GM12874 (cell line): ENCODE results near the gene ATXN7L1.

Experiments
- TF ChIP-seq, protein P1 (sequence below): IDR thresholded peaks from 2 replicates; pipeline ENCODE4 v1.5.1; 2011; ENCODE audit warnings: low read depth, mild to moderate bottlenecking, control low read depth, low read length, moderate library complexity; ENCODE audit not compliant: insufficient read depth

Gene ATXN7L1

DNA sequence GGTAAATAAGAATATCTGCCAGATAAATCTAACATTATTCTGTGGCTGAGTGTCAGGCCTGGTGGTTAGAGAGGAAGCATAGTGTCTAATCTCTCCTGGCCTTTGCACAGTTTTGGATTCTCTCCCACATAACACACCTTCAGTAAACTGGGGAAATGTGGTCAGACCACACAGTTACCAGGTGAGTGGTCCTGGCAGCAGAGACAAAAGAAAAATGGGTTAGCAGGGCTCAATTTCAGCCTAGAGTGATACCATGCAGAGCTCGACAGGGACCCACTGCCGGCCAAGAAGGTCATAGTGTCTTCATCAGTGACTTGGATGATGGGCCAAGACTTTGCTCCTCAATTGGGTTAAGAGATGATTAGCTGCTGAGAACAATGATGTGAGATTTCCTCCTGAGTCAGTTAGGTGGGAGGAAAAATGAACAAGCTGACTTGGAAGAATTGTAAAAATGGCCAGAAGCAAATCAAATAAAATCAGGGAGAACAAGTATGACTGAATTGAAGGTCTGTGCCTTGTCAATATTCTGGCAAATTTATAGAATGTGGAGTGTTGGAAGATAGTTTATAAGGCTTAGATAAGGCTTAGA, 225.9 kb downstream of the ATXN7L1 start:
- TF ChIP-seq, protein P1, sequence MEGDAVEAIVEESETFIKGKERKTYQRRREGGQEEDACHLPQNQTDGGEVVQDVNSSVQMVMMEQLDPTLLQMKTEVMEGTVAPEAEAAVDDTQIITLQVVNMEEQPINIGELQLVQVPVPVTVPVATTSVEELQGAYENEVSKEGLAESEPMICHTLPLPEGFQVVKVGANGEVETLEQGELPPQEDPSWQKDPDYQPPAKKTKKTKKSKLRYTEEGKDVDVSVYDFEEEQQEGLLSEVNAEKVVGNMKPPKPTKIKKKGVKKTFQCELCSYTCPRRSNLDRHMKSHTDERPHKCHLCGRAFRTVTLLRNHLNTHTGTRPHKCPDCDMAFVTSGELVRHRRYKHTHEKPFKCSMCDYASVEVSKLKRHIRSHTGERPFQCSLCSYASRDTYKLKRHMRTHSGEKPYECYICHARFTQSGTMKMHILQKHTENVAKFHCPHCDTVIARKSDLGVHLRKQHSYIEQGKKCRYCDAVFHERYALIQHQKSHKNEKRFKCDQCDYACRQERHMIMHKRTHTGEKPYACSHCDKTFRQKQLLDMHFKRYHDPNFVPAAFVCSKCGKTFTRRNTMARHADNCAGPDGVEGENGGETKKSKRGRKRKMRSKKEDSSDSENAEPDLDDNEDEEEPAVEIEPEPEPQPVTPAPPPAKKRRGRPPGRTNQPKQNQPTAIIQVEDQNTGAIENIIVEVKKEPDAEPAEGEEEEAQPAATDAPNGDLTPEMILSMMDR: no peak

DNA sequence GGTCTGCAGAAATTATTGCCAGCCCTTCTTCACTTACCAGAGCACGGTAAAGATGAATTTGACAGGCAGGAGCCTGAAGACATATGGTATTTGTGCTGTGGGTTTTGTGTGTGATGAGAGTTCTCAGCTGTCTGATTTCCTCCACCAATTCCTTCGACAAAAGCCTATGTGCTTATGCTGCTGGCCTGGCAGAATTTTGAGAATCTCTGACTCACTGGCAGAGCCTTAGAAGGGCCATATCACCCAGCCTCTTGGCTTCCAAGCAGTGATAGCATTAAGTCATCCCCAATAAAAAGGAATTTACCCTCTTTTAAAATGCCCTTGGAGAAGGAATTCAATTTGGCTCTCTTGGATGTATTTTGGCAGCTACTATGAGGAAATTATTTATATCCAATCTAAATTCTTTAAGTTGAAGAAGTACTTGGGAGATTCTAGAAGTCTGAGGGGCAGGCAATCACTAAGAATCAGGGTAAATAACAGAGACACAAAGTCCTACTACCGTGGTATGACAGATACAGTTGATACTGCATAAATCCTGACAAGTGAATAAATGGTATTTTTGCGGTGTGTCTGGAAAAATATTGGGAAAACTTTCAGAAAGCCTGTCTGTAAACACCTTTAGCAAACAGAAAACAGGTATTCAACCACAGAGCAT, 226.5 kb downstream of the ATXN7L1 start:
- TF ChIP-seq, protein P1: no peak

- TF ChIP-seq, protein P1: no peak
Observed at GRCh38 chr7:105648561-105649401, 227.6 kb downstream of the ATXN7L1 start.

GRCh38 chr7:105647591-105647990, 228.8 kb downstream of the ATXN7L1 start:
- TF ChIP-seq, protein P1: no peak

DNA sequence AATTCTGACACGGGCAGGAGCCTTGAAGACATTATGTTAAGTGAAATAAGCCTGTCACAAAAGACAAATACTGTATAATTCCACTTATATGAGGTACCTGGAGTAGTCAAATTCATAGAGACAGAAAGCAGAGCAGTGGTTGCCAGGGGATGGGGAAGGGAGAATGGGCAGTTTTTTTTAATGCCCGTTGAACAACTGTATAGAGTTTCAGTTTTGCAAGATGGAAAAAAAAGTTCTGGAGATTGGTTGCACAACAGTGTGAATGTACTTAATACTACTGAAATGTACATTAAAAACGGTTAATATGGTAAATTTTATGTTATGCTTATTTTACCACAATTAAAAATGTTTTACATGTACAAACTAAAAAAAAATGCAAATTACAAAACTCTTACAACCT, 231.5 kb downstream of the ATXN7L1 start:
- TF ChIP-seq, protein P1: no peak

- TF ChIP-seq, protein P1: no peak
Observed at GRCh38 chr7:105643851-105644250, 232.5 kb downstream of the ATXN7L1 start.

DNA sequence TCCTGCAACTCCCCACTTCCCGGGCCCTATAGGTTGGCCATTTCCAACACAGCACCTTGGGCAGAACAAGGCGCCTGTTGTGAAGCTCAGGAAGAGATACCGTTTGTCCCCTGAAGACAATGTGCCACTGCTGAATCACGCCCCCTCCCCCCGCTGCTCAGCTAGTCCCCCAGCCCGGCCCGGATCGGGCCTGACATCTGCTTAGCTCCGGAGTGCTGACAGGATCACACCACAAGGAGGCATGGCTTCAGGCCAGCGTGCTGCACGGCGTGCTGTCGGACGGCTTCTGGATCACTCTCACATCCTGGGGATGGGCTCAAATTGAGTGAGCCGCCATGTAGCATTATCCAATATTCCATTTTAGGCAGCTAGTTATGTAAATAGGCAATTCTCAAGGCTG, 233.0 kb downstream of the ATXN7L1 start:
- TF ChIP-seq, protein P1: no peak
